HUES48 (cell line): ENCODE results near the gene ZDHHC19.

Source experiments
- H3K27ac ChIP-seq: one replicate; pipeline ENCODE4 v1.7.0; 2013; ENCODE audit warnings: low read depth, low read length, inconsistent platforms
- H3K27me3 ChIP-seq: 2 replicates; pipeline ENCODE4 v1.6.1; 2013; ENCODE audit warnings: mild to moderate bottlenecking, low read length; ENCODE audit not compliant: control insufficient read depth, insufficient read depth
- H3K36me3 ChIP-seq: 2 replicates; pipeline ENCODE4 v1.6.1; 2013; ENCODE audit warnings: low read length; ENCODE audit not compliant: control insufficient read depth, insufficient read depth
- H3K4me1 ChIP-seq: 2 replicates; pipeline ENCODE4 v1.6.1; 2013; ENCODE audit warnings: mild to moderate bottlenecking, low read length; ENCODE audit not compliant: control insufficient read depth, insufficient read depth
- H3K4me3 ChIP-seq: 2 replicates; pipeline ENCODE4 v1.5.1; 2013; ENCODE audit warnings: mild to moderate bottlenecking, low read depth, low read length
- H3K9ac ChIP-seq: 2 replicates; pipeline ENCODE4 v1.6.1; 2013; ENCODE audit warnings: mild to moderate bottlenecking, low read depth, low read length, moderate library complexity
- H3K9me3 ChIP-seq: 2 replicates; pipeline ENCODE4 v1.6.1; 2013; ENCODE audit warnings: low read length; ENCODE audit not compliant: control insufficient read depth, insufficient read depth

Gene ZDHHC19

DNA sequence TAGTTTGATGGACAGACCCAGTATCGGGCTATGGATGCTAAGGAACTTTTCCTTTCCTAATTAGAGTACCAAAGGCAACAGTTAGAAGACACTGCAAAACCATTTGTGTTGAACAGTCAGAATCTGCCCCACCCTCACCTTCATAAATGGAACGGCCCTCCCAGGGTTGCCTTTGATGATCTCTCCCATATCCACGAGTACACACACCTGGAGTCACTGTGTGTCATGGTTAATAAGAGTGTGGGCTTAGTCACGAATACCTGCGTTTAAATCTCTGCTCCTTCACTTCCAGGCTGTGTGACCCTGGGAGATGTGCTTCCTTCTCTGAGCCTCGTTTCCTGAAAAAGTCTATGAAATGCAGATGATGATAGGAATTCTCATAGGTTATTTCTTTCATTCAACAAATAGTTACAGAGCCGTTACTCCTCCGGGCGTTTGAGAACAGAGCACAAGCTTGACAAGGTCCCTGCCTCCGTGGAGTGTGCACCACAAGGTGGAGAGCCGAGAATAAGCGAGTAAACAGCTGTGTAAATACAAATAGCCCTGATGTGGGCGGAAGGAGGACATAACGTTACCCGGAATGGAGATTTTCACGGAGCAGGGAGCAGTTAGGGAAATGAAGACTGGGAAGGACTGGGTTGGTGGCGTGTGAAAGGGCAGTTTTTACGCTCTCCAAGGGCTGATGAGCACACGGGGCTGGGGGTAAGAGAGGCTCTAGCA, 11.8 kb upstream of the ZDHHC19 start:
- H3K36me3 ChIP-seq, result no peaks in the 10 kb centered on the region
- H3K27ac ChIP-seq, result no peak overlapping the region
- H3K4me1 ChIP-seq, result no peaks in the 10 kb centered on the region
- H3K4me3 ChIP-seq, result no peak overlapping the region
- no peaks in the 10 kb centered on the region for H3K9me3 ChIP-seq
- H3K27me3 ChIP-seq, result no peaks in the 10 kb centered on the region
- H3K9ac ChIP-seq, result no peak overlapping the region

DNA sequence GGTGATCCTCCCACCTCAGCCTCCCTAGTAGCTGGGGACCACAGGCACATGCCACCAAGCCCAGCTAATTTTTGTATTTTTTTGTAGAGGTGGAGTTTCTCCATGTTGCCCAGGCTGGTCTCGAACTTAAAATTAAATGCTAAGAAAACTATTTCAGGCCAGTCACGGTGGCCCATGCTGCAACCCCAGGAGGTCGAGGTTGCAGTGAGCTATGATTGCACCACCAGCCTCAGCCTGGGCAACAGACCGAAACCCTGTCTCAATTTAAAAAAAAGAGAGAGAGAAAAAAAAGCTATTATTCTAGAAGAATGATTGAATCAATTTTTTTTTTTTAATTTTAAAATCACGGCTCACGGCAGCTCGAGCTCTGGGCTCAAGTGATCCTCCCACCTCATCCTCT, 9.8 kb upstream of the ZDHHC19 start:
- no peaks in the 10 kb centered on the region for H3K36me3 ChIP-seq

DNA sequence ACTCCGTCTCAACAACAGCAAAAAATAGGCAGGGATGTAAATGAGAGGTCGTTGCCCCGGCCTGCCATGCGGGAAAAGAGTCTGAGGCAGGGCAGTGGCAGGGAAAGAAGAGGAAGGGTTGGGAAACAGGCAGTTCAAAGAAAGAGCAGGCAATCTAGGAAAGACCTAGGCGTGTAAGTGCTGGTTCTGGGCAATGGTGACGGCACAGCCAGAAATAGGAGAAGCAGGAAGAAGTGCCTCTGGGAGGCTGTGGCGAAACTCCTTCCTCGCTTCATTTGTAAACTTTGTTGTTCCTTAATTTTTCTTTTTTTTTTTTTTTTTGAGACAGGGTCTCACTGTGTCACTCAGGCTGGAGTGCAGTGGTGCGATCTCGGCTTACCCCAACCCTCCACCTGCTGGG, 9.4 kb upstream of the ZDHHC19 start:
- no peaks in the 10 kb centered on the region for H3K9me3 ChIP-seq
- H3K27ac ChIP-seq, result no peak overlapping the region
- H3K27me3 ChIP-seq, result no peaks in the 10 kb centered on the region
- peaks cover 10% of the 10 kb centered on the region; the same call in 1 of the 2 replicates for H3K4me1 ChIP-seq
- no peak overlapping the region for H3K9ac ChIP-seq
- H3K4me3 ChIP-seq, result no peak overlapping the region
- no peaks in the 10 kb centered on the region for H3K36me3 ChIP-seq

More for the DNA sequence above, 9.8 kb upstream of the ZDHHC19 start:
- Histone ChIP-seq H3K9ac (no peak overlapping the region), H3K4me1 (peaks cover 8% of the 10 kb centered on the region; the same call in 1 of the 2 replicates), H3K27ac (no peak overlapping the region), H3K27me3 (no peaks in the 10 kb centered on the region), H3K4me3 (no peak overlapping the region), H3K9me3 (no peaks in the 10 kb centered on the region)

DNA sequence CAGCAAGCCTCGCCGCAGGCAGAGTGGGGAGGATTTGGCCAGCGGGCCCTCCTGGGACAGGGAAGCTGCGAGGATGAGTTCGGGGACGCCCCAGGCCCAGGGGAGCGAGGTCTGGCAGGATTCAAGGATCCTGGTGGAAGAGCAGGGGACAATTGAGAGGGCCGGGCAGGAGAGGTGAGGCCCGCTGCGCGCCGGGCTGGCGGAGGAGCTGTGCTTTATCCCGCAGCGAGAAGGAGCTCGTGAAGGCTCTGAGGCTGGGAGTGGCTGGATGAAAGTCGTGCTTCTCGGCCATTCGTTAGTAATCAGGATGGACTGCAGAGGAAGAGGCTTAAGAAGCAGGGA, 8.7 kb upstream of the ZDHHC19 start:
- Histone ChIP-seq H3K4me1 (peaks cover 10% of the 10 kb centered on the region; the same call in 1 of the 2 replicates), H3K9me3 (no peaks in the 10 kb centered on the region), H3K9ac (no peak overlapping the region), H3K36me3 (no peaks in the 10 kb centered on the region), H3K27me3 (no peaks in the 10 kb centered on the region), H3K4me3 (no peak overlapping the region), H3K27ac (no peak overlapping the region)

DNA sequence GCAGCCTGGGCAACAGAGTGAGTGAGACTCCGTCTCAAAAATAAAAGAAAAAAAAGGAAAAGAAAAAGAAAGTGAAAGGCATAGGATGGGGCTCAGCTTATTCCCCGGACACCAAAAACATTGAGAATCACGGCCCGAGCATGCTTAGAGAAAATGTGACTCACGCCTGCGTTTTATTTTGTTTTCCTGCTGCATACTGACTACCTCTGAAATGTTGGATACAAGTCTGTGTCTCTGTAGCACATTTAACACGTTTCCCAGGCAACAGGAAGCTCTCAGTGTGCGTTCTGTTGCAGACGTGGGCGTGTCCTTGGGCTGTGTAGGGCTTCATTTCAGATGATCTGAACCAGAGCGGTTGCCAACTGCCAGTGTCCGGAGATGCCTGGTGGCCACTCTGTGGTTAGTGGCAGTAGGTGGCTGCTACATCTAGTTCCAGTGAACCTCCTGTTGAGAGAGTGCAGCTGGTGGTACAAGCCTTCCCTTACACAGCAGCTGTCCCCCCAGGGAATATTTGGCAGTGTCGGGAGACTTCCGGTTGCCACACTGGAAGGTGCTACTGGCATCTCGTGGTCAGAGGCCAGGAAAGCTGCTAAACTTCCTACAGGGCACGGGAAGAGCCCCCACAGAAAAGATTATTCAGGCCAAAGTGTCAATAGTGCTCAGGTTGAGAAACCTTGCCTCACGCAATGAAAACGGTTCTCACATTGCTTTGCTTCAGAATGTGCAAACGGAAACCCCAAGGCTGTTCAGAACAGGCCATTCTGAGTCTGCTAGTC, 8.2 kb upstream of the ZDHHC19 start:
- Histone ChIP-seq H3K4me3 (no peak overlapping the region), H3K27ac (no peak overlapping the region), H3K27me3 (no peaks in the 10 kb centered on the region), H3K9ac (no peak overlapping the region), H3K9me3 (no peaks in the 10 kb centered on the region), H3K36me3 (no peaks in the 10 kb centered on the region), H3K4me1 (peaks cover 10% of the 10 kb centered on the region; the same call in 1 of the 2 replicates)

DNA sequence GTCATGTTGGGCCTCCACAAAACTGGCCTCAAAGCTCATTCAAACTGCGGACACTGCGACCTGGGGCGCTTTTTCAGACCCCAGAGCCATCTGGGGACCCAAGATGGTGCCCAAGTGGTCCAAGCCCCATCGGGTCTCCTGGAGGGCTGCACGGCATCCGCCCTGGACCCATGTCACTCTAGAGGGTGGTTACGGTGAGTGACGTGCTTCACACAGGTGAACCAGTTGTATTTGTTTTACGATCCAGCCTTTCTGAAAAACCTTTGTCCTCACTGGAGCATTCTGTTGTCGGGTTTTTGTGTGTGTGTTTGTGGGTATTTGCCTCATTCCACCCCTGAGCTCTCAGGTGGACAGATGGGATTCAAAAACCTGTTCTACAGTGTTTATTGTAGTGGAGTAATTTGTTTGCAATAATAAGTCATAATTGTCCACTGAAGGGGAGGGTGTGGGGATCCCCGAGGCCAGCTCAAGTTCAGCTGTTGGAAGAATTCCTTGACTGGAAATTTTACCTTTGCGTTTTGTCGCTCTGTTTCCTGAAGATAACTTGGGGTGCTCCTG, 7.0 kb upstream of the ZDHHC19 start:
- H3K27ac ChIP-seq, result no peak overlapping the region
- no peaks in the 10 kb centered on the region for H3K9me3 ChIP-seq
- H3K4me3 ChIP-seq, result no peak overlapping the region
- H3K36me3 ChIP-seq, result no peaks in the 10 kb centered on the region
- peaks cover 10% of the 10 kb centered on the region; the same call in 1 of the 2 replicates for H3K4me1 ChIP-seq
- H3K9ac ChIP-seq, result no peak overlapping the region
- no peaks in the 10 kb centered on the region for H3K27me3 ChIP-seq

DNA sequence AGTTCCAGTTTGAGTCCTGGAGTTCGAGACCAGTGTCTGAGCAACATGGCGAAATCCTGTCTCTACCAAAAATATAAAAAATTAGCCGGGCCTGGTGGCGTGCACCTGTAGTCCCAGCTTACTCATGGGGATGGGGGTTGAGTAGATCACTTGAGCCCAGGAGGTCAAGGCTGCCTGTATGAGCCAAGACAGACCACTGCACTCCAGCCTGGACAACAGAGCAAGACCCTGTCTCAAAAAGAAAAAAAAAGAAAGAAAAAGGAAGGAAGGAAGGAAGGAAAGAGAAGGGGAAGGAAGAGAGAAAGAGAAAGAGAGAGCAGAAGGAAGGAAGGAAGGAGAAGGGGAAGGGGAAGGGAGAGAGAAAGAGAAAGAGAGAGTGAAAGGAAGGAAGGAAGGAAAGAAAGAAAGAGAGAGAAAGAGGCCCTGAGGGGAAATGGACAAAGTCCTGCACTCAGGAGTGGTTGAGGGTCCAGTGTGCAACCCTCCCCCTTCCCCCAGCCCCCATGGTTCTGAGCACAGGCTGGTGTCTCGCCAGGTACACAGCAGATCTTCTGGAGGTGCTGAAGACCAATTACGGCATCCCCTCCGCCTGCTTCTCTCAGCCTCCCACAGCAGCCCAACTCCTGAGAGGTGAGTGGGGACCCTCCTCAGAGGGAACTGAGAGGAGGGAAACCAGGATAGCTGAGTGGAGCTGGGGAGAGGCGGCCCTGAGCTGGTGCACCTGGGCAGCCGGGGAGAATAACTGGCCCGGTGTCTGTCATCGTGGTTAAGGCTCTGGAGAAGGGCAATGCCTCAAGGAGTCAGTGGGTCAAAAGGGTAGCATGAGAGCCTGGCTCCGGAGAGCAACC, 6.3 kb upstream of the ZDHHC19 start:
- H3K4me3 ChIP-seq, result no peak overlapping the region
- no peak overlapping the region for H3K9ac ChIP-seq
- H3K27ac ChIP-seq, result no peak overlapping the region
- H3K4me1 ChIP-seq, result peaks cover 10% of the 10 kb centered on the region; the same call in 1 of the 2 replicates
- H3K9me3 ChIP-seq, result no peaks in the 10 kb centered on the region
- H3K36me3 ChIP-seq, result no peaks in the 10 kb centered on the region
- H3K27me3 ChIP-seq, result no peaks in the 10 kb centered on the region

DNA sequence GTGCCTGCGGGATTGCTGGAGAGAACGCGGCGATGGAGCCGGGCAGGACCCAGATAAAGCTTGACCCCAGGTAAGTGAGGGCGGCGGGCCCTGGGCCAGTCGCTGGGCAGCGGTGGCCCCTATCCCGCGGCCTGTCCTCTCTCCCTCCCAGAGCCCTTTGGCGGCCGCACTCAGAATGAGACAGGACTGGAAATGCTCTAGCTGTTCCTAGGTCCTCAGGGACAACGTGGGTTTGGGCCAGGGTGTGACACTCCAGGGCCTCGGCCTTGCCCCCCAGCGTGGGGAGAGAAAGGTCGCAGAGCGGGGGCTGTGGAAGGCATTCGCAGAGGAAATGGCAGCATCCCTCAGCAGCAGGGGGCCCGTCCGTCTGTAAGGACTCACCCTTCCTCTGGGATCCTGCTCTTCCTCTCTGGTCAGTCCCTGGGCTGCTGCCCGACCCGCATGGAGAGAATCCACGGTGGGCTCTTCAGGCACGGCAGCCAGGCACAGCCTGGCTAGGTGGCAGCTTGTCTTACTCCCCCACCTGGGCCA, 5.5 kb upstream of the ZDHHC19 start:
- H3K9me3 ChIP-seq, result no peaks in the 10 kb centered on the region
- H3K36me3 ChIP-seq, result no peaks in the 10 kb centered on the region
- peaks cover 10% of the 10 kb centered on the region; the same call in 1 of the 2 replicates for H3K4me1 ChIP-seq
- H3K27me3 ChIP-seq, result no peaks in the 10 kb centered on the region
- H3K4me3 ChIP-seq, result peak overlapping the region; percentile 51; the same call in 1 of the 2 replicates
- no peak overlapping the region for H3K27ac ChIP-seq
- H3K9ac ChIP-seq, result no peak overlapping the region

DNA sequence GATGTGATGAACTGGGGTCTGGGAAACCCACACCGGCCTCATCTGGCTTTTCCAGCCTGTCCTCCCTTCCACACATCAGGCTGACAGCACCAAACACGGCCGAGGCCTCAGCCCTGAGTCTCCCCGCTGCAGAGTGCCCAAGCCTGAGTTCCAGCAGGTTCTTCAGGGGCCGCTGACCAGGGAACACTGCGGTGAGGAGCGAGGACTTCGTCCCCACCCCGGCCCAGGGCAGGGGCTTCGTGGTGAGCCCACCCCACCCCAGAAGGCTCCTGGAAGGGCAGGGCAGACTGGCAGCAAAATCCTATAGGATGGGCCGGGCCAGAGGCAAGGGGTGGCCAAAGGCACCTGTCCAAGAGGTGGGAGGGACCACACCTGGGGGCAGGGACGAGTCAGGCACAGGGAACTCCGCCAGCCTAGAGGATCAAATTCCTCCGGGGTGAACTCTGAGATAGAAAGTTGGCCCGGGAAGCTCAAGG, 4.9 kb upstream of the ZDHHC19 start, which contains the start of gene SLC51A:
Gene SLC51A, plus strand, starts transcription at position 446 of the 476 bp plus-strand sequence. CDS start 179 bp downstream, outside the sequence.
- no peaks in the 10 kb centered on the region for H3K9me3 ChIP-seq
- no peaks in the 10 kb centered on the region for H3K27me3 ChIP-seq
- peaks cover 10% of the 10 kb centered on the region; the same call in 1 of the 2 replicates for H3K4me1 ChIP-seq
- H3K4me3 ChIP-seq, result peak within 1 kb of the TSS; percentile 51; the same call in 1 of the 2 replicates
- no peaks in the 10 kb centered on the region for H3K36me3 ChIP-seq
- no peak within 1 kb of the TSS for H3K27ac ChIP-seq
- H3K9ac ChIP-seq, result no peak within 1 kb of the TSS

DNA sequence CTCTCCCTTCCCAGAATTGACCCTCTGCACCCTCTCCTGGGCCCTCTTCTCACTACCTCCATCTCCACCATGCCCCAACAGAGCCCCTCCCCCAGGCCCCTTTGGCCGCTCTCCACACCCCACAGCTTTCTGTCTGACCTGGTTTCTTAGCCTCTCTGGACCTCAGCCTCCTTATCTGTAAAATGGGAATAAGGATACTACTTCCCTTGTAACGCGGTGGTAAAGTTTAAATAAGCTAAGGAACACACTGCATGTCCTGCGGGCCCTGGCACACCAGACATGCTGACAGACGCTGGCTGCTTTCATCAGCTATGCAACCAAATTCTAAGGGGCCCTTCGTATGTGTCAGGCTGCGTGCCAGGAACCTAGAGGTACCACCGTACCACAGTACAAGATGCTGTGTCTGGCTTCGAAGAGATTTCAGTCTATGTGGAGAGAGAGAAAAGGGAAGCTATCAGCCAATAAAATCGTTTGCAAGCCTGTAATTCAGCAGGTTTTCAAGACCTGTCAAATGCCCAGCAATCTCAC, 4.4 kb upstream of the ZDHHC19 start:
- Histone ChIP-seq H3K9me3 (no peaks in the 10 kb centered on the region), H3K4me3 (no peak overlapping the region), H3K9ac (no peak overlapping the region), H3K27me3 (no peaks in the 10 kb centered on the region), H3K36me3 (no peaks in the 10 kb centered on the region), H3K27ac (no peak overlapping the region), H3K4me1 (peaks cover 10% of the 10 kb centered on the region; the same call in 1 of the 2 replicates)
